EH (cell line): ENCODE results near the gene CLECL1.

Source experiments
- DNase-seq: peaks from one replicate; pipeline ENCODE4 v3.0.0-alpha.2; 2015; ENCODE audit warnings: low read depth

CLECL1 gene

GRCh38 chr12:9732921-9733461, at the start of gene CLECL1:
CLECL1 (minus strand) TSS chr12:9733097.
- no peak for DNase-seq

- no peak for DNase-seq
Measured at GRCh38 chr12:9781360-9781759, 48.5 kb upstream of the CLECL1 start.

- DNase-seq = no peak
Measured at GRCh38 chr12:9779209-9779608, 46.3 kb upstream of the CLECL1 start.

GRCh38 chr12:9776781-9777180, 43.9 kb upstream of the CLECL1 start:
- DNase-seq = no peak

- no peak for DNase-seq
Measured at GRCh38 chr12:9773216-9773877, 40.5 kb upstream of the CLECL1 start.

GRCh38 chr12:9763025-9763424, 30.1 kb upstream of the CLECL1 start:
- DNase-seq = no peak

GRCh38 chr12:9762369-9762768, 29.5 kb upstream of the CLECL1 start:
- no peak for DNase-seq

GRCh38 chr12:9761419-9761781, 28.5 kb upstream of the CLECL1 start:
- no peak for DNase-seq

- DNase-seq = no peak
Measured at GRCh38 chr12:9760699-9761418, 28.0 kb upstream of the CLECL1 start, which contains the start of gene CD69. CD69 (minus strand) TSS chr12:9760901; CDS start chr12:9760820, 81 bp downstream.

GRCh38 chr12:9760120-9760519, 27.2 kb upstream of the CLECL1 start:
- no peak for DNase-seq

- DNase-seq = no peak
Measured at GRCh38 chr12:9759694-9760093, 26.8 kb upstream of the CLECL1 start.

- no peak for DNase-seq
Measured at GRCh38 chr12:9758119-9758518, 25.2 kb upstream of the CLECL1 start.

GRCh38 chr12:9757433-9758025, 24.6 kb upstream of the CLECL1 start:
- DNase-seq = no peak

GRCh38 chr12:9756706-9757105, 23.8 kb upstream of the CLECL1 start:
- DNase-seq = no peak

GRCh38 chr12:9756170-9756569, 23.3 kb upstream of the CLECL1 start:
- no peak for DNase-seq

GRCh38 chr12:9755567-9755966, 22.7 kb upstream of the CLECL1 start:
- no peak for DNase-seq

GRCh38 chr12:9755035-9755434, 22.1 kb upstream of the CLECL1 start:
- no peak for DNase-seq

- no peak for DNase-seq
Measured at GRCh38 chr12:9754099-9754927, 21.4 kb upstream of the CLECL1 start.

- no peak for DNase-seq
Measured at GRCh38 chr12:9753498-9753897, 20.6 kb upstream of the CLECL1 start.

- no peak for DNase-seq
Measured at GRCh38 chr12:9753073-9753472, 20.2 kb upstream of the CLECL1 start.

GRCh38 chr12:9752145-9752933, 19.4 kb upstream of the CLECL1 start:
- no peak for DNase-seq
